GM12878 (cell line): ENCODE measurements around the gene RPUSD2. TPM values are rescaled to one million over a fixed set of nuclear protein-coding genes. Genes with fewer than 3 reads are reported as not detected.

Source experiments
- BCLAF1 ChIP-seq: fragments of 450-650 bp; IDR thresholded peaks from 2 replicates; pipeline ENCODE4 v1.6.1; 2017; ENCODE audit warnings: antibody characterized with exemption, mild to moderate bottlenecking, moderate library complexity
- EED ChIP-seq: sonication (generic); IDR thresholded peaks from 2 replicates; pipeline ENCODE4 v1.6.1; 2016; ENCODE audit warnings: antibody characterized with exemption, low read depth
- ETV6 ChIP-seq, 2 experiments: fragments of 450-650 bp in 1 of 2; IDR thresholded peaks in 1 of 2; conservative IDR thresholded peaks in 1 of 2; 2 replicates each; pipeline ENCODE4 v1.6.1; 2014; ENCODE audit warnings: antibody characterized with exemption in 1 of 2, borderline replicate concordance in 1 of 2, low read depth in 1 of 2, mild to moderate bottlenecking in 1 of 2, moderate library complexity in 1 of 2
- HDAC2 ChIP-seq: fragments of 200-600 bp; sonication (generic); IDR thresholded peaks from 2 replicates; pipeline ENCODE4 v1.6.1; 2017
- IRF5 ChIP-seq: fragments of 450-650 bp; IDR thresholded peaks from 2 replicates; pipeline ENCODE4 v1.6.1; 2017; ENCODE audit warnings: borderline replicate concordance
- MLLT1 ChIP-seq: fragments of 450-650 bp; IDR thresholded peaks from 2 replicates; pipeline ENCODE4 v1.6.1; 2016; ENCODE audit warnings: mild to moderate bottlenecking
- NR2C1 ChIP-seq: fragments of 450-650 bp; IDR thresholded peaks from 2 replicates; pipeline ENCODE4 v1.6.1; 2017; ENCODE audit warnings: antibody characterized with exemption, mild to moderate bottlenecking, moderate library complexity
- RAD21 ChIP-seq: IDR thresholded peaks from 2 replicates; pipeline ENCODE4 v1.6.1; 2011; ENCODE audit warnings: mild to moderate bottlenecking, low read depth, low read length, moderate library complexity; ENCODE audit not compliant: insufficient read depth
- RB1 ChIP-seq: fragments of 450-650 bp; formaldehyde crosslinking; IDR thresholded peaks from 2 replicates; pipeline ENCODE4 v1.6.1; 2017; ENCODE audit warnings: mild to moderate bottlenecking, borderline replicate concordance
- RCOR1 ChIP-seq: conservative IDR thresholded peaks from 2 replicates; pipeline ENCODE4 v1.6.1; 2012; ENCODE audit warnings: low read depth, low read length, improper control_type of control experiment
- RELB ChIP-seq: fragments of 450-650 bp; IDR thresholded peaks from 2 replicates; pipeline ENCODE4 v1.6.1; 2017; ENCODE audit warnings: low read depth, mild to moderate bottlenecking, moderate library complexity
- REST ChIP-seq: IDR thresholded peaks from 2 replicates; pipeline ENCODE4 v1.6.1; 2012; ENCODE audit warnings: mild to moderate bottlenecking, low read depth, low read length
- SREBF2 ChIP-seq: IDR thresholded peaks from 2 replicates; pipeline ENCODE4 v1.6.1; 2012; ENCODE audit warnings: mild to moderate bottlenecking, low read length
- YBX1 ChIP-seq: fragments of 450-650 bp; IDR thresholded peaks from 2 replicates; pipeline ENCODE4 v1.6.1; 2016; ENCODE audit warnings: antibody characterized with exemption
- polyA plus RNA-seq, 11 experiments: library from polyadenylated mRNA; depleted of rRNA in 4 of 11; unstranded in 6 of 11; stranded (reverse) in 5 of 11; fragments of >200 nt; fragmentation: Nextera tagmentation in 4 of 11; fragmentation: Illumina TruSeq in 1 of 11; extraction: Ambion mirVana in 4 of 11; extraction: Trizol in 1 of 11; gene quantifications; 1 replicate in 1 of 11; 2 replicates in 10 of 11; pipeline versions ENCODE4 v1.2.1 to v1.2.3, GENCODE V29; 2011 to 2016; ENCODE audit warnings: inconsistent platforms in 2 of 11, missing spikeins in 2 of 11, low read depth in 1 of 11
- total RNA-seq, 4 experiments: library from RNA; depleted of rRNA in 3 of 4; stranded (reverse); fragments of >200 nt in 3 of 4; fragmentation: Illumina TruSeq in 1 of 4; extraction: Trizol in 1 of 4; gene quantifications; 2 replicates each; pipeline versions ENCODE4 v1.2.1 to v1.2.3, GENCODE V29; 2013 to 2021

RPUSD2 gene
- total and polyA plus RNA-seq, 10 of the 15 experiments (the other 5 are each of a cell fraction or from before 2014, with no cell fraction given), result 4.0 to 33.3 (median 18.5) TPM

GRCh38 chr15:40593588-40594428 is 24.7 kb downstream of the RPUSD2 start, which contains the start of gene KNL1 (continued):
- TF ChIP-seq REST (no peak), RB1 (peak; percentile 23; the same call in 1 of the 2 replicates), HDAC2 (0 out of 2 replicates have a peak, but pooled peaks have one; percentile 90), NR2C1 (peak; percentile 86), RAD21 (no peak), MLLT1 (peak; percentile 67; the same call in 1 of the 2 replicates), EED (no peak), IRF5 (no peak), BCLAF1 (no peak), RELB (peak; percentile 89), RCOR1 (no peak; the same call in 1 of the 2 replicates), ETV6 (conservative IDR thresholded peaks at IDR 0.05 in 1 of 2, IDR thresholded peaks at IDR 0.05 in 1 of 2; ENCODE audit: borderline replicate concordance in 1 of 2, low read depth in 1 of 2) (no peak), YBX1 (no peak), SREBF2 (peak; percentile 94)
